NB4 (cell line): Measurements from ENCODE around the gene MAP3K2.

Experiments used
- DNase-seq: peaks from one replicate; pipeline ENCODE4 v3.0.0; 2010; ENCODE audit warnings: low read depth
- H3K4me3 ChIP-seq: one replicate; pipeline ENCODE4 v1.5.1; 2011; ENCODE audit warnings: mild to moderate bottlenecking, low read depth, low read length, moderate library complexity
- CTCF ChIP-seq: IDR thresholded peaks from one replicate; pipeline ENCODE4 v1.5.1; 2012; ENCODE audit warnings: low read depth, low read length
- MAX ChIP-seq: IDR thresholded peaks from 2 replicates; pipeline ENCODE4 v1.6.1; 2011; ENCODE audit warnings: low read depth, low read length
- MYC ChIP-seq: IDR thresholded peaks from 2 replicates; pipeline ENCODE4 v1.6.1; 2011; ENCODE audit warnings: low read depth, low read length
- POLR2A ChIP-seq: IDR thresholded peaks from 2 replicates; pipeline ENCODE4 v1.6.1; 2011; ENCODE audit warnings: mild to moderate bottlenecking; ENCODE audit not compliant: insufficient read length; ENCODE audit errors: extremely low read depth

MAP3K2 gene

GRCh38 chr2:127408004-127408806 lies 20.4 kb upstream of the MAP3K2 start:
- H3K4me3 ChIP-seq, result peak overlapping the region; percentile 16
- peak; percentile 27 for TF ChIP-seq POLR2A
- no peak for TF ChIP-seq CTCF
- peak; percentile 96 for DNase-seq

- no peak for DNase-seq
- H3K4me3 ChIP-seq, result no peak overlapping the region
- TF ChIP-seq CTCF, result no peak
Observed at GRCh38 chr2:127407661-127408003, 19.9 kb upstream of the MAP3K2 start.

- no peak overlapping the region for H3K4me3 ChIP-seq
- TF ChIP-seq CTCF (no peak), MYC (no peak), POLR2A (no peak), MAX (no peak)
- DNase-seq, result no peak
Observed at GRCh38 chr2:127407091-127407490, 19.3 kb upstream of the MAP3K2 start.

GRCh38 chr2:127406454-127406853 lies 18.7 kb upstream of the MAP3K2 start:
- no peak overlapping the region for H3K4me3 ChIP-seq
- no peak for DNase-seq

GRCh38 chr2:127405255-127405610 lies 17.5 kb upstream of the MAP3K2 start:
- H3K4me3 ChIP-seq, result no peak overlapping the region
- DNase-seq, result no peak
- no peak for TF ChIP-seq MAX
- TF ChIP-seq CTCF, result no peak
- TF ChIP-seq POLR2A, result no peak
- TF ChIP-seq MYC, result no peak

More at GRCh38 chr2:127406454-127406853, 18.7 kb upstream of the MAP3K2 start:
- TF ChIP-seq MYC, result no peak
- no peak for TF ChIP-seq CTCF
- no peak for TF ChIP-seq POLR2A
- no peak for TF ChIP-seq MAX

- no peak for TF ChIP-seq MYC
- no peak for TF ChIP-seq CTCF
- peak; percentile 53 for DNase-seq
Observed at GRCh38 chr2:127404466-127405254, 16.9 kb upstream of the MAP3K2 start.

More at GRCh38 chr2:127404466-127405254, 16.9 kb upstream of the MAP3K2 start:
- no peak overlapping the region for H3K4me3 ChIP-seq
